Measurements from ENCODE around the gene FOXJ1. TPM values are rescaled to one million over a fixed set of nuclear protein-coding genes. Genes with fewer than 3 reads are reported as not detected.

Gene FOXJ1
- total and polyA plus RNA-seq, 2 of the 13 experiments (the other 11 are each of a cell fraction or from before 2014, with no cell fraction given): 0.98 to 1.6 TPM

GRCh38 chr17:76182016-76182764 lies 41.1 kb upstream of the FOXJ1 start (continued):
- TF ChIP-seq ZNF335 (CRISPR knock-in tag; IDR thresholded peaks at IDR 0.05): peak; percentile 61; the same call in 1 of the 2 replicates
- no peak for TF ChIP-seq GABPA (IDR thresholded peaks at IDR 0.05; ENCODE audit: low read depth, low read length)
- no peak for TF ChIP-seq GABPA (CRISPR knock-in tag; IDR thresholded peaks at IDR 0.05; ENCODE audit: low read depth)
- no peak for TF ChIP-seq WIZ (CRISPR knock-in tag; IDR thresholded peaks at IDR 0.05)
- TF ChIP-seq MIER3 (CRISPR knock-in tag; IDR thresholded peaks at IDR 0.05; ENCODE audit: borderline replicate concordance): peak; percentile 64; the same call in 1 of the 2 replicates
- no peak for TF ChIP-seq RBFOX2 (IDR thresholded peaks at IDR 0.05; ENCODE audit: low read depth, low read length)
- TF ChIP-seq THAP9 (CRISPR knock-in tag; IDR thresholded peaks at IDR 0.05; ENCODE audit: borderline replicate concordance): peak; percentile 60; the same call in 1 of the 2 replicates
- no peak for TF ChIP-seq SATB2 (CRISPR knock-in tag; IDR thresholded peaks at IDR 0.05)
- no peak for TF ChIP-seq ZNF607 (CRISPR knock-in tag; IDR thresholded peaks at IDR 0.05; ENCODE audit: borderline replicate concordance)
- no peak for TF ChIP-seq DMTF1 (CRISPR knock-in tag; IDR thresholded peaks at IDR 0.05)
- 0 out of 2 replicates have a peak, but pooled peaks have one; percentile 16 for TF ChIP-seq ZNF770 (CRISPR knock-in tag; IDR thresholded peaks at IDR 0.05)
- TF ChIP-seq ZNF644 (CRISPR knock-in tag; IDR thresholded peaks at IDR 0.05; ENCODE audit: low read depth): no peak
- no peak for TF ChIP-seq ZEB1 (IDR thresholded peaks at IDR 0.05; ENCODE audit: insufficient replicate concordance, low read depth)
- peak; percentile 79 for TF ChIP-seq ARID5B (CRISPR knock-in tag; IDR thresholded peaks at IDR 0.05)
- TF ChIP-seq ZNF367 (CRISPR knock-in tag; IDR thresholded peaks at IDR 0.05; ENCODE audit: borderline replicate concordance): no peak
- no peak for TF ChIP-seq JUN (CRISPR knock-in tag; IDR thresholded peaks at IDR 0.05)
- no peak for TF ChIP-seq ZNF275 (CRISPR knock-in tag; IDR thresholded peaks at IDR 0.05; ENCODE audit: borderline replicate concordance)
